LNCaP clone FGC (cell line): ENCODE data around the gene EPB41L5.

Experiments
- DNase-seq: peaks from one replicate; pipeline ENCODE4 v3.0.0-alpha.2; 2011; ENCODE audit warnings: low read depth
- H3K4me3 ChIP-seq: 2 replicates; pipeline ENCODE4 v1.5.1; 2011; ENCODE audit warnings: mild to moderate bottlenecking, low read depth, low read length, control low read depth
- CTCF ChIP-seq: IDR thresholded peaks from 2 replicates; pipeline ENCODE4 v1.5.1; 2012; ENCODE audit warnings: mild to moderate bottlenecking; ENCODE audit not compliant: control insufficient read depth, insufficient read depth; ENCODE audit errors: extremely low read depth

Gene EPB41L5

GRCh38 chr2:120209427-120210269 is 196.8 kb downstream of the EPB41L5 start:
- no peak for TF ChIP-seq CTCF
- no peak overlapping the region for H3K4me3 ChIP-seq
- no peak for DNase-seq

- no peak overlapping the region for H3K4me3 ChIP-seq
- DNase-seq = no peak
- no peak for TF ChIP-seq CTCF
Measured at GRCh38 chr2:120210270-120210693, 197.4 kb downstream of the EPB41L5 start.

- DNase-seq = no peak
- no peak for TF ChIP-seq CTCF
- no peak overlapping the region for H3K4me3 ChIP-seq
Measured at GRCh38 chr2:120218181-120218580, 205.3 kb downstream of the EPB41L5 start.

GRCh38 chr2:120219291-120219690 is 206.4 kb downstream of the EPB41L5 start:
- no peak overlapping the region for H3K4me3 ChIP-seq
- DNase-seq = no peak
- TF ChIP-seq CTCF = no peak

DNA sequence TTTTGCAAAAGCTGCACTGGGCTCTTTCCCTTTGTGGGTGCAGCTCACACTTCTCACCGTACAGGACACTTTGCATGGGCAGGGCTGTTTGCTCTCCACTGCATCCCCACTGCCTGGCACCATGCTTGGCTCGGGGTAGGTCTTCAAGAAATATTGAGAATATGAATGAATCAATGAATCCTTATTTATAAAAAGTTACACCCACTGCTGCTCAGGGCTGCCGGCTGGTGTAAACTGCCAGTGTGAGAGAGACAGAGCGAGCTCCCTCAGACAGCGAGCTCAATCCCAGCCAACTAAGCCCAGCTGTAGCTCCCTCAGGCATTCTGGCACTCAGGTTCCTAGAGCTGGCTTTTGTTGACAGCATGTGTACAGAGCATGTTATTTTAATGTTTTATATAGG is 206.9 kb downstream of the EPB41L5 start:
- H3K4me3 ChIP-seq = no peak overlapping the region
- DNase-seq = no peak

DNA sequence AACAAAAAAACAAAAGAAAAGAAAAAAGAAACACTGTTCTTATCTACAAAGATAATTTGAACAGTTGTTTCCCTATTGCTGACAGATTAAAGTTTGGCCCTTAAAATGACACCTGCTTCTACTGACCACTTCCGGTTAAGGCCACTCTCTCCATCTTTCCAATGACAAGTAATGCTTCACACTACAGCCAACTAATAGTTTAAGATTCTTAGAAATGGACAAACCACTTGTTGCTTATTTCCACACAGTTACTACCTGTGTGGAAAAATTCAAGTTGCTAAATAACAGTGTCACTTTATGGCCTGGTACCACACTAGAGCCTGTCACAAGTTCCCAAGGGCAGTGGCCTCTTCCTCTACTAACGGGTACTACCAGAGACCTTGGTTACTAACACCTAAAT is 207.9 kb downstream of the EPB41L5 start:
- no peak overlapping the region for H3K4me3 ChIP-seq
- TF ChIP-seq CTCF = no peak

More for the DNA sequence above, 206.9 kb downstream of the EPB41L5 start:
- no peak for TF ChIP-seq CTCF

DNA sequence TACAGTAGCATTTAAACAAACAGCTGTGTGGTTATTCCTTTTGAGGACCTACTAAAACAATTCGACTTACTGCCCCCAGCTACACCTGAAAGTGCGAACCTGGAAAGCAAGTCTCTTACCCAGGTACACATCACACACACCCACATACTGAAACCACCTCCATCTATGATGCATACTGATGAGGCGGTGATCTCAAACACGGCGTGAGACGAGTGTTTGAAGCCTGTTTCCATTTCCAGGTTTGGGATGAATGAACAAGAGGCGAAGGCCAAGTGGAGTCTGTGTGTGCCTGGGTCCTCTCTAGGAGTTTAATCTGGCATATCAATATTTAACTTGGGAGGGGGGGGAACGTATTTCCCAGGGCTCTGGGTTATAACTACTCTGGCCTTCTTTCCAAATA is 208.7 kb downstream of the EPB41L5 start:
- DNase-seq = no peak
- TF ChIP-seq CTCF = no peak
- no peak overlapping the region for H3K4me3 ChIP-seq

More for the DNA sequence above, 207.9 kb downstream of the EPB41L5 start:
- no peak for DNase-seq
